NOMO-1 treated with DMSO at 0.1 percent for 48 hours (cell line): ENCODE data around the gene ARHGAP42.
"Not testable (repeated sequence)": the region's sequence is repeated elsewhere in the genome, so short reads cannot be mapped to it uniquely, and the experiment has no call there.

Experiments
- DNase-seq: peaks from one replicate; lab custom pipeline; 2025; ENCODE audit not compliant: unreplicated experiment; lab: John Stamatoyannopoulos, UW

The ARHGAP42 gene

DNA sequence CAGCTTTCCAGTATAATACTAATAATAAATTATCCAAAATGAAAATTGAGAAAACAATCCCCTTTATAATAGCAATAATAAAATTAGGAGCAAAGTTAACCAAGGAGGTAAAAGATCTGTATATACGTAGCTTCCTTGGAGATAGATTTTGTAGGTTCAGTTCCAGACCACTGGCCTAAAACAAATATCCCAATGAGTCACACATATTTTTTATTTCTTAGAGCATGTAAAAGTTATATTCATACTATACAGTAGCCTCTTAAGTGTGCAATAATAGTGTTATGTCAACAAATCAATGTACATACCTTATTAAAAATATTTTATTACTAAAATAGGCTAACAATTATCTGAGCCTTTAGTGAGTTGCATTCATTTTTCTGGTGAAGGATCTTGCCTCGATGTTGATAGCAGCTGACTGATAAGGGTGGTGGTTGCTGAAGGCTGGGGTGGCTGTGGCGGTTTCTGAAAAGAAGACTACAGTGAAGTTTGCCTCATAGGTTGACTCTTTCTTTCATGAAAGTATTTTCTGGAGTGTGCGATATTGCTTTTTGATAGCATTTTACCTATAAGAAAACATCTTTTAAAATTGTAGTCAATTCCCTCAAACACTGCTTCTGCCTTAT is 178.5 kb downstream of the ARHGAP42 start:
- no peak for DNase-seq

DNA sequence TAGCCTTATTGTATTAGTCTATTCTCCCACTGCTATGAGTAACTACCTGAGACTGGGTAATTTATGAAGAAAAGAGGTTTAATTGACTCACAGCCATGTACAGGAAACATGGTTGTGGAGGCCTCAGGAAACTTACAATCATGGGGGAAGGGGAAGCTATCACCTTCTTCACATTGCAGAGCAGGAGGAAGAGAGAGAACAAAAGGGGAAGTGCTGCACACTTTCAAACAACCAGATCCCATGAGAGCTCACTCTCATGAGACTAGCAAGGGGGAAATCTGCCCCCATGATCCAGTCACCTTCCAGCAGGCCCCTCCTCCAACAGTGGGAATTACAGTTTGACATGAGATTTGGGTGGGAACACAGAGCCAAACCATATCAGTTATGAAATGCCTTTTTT is 179.4 kb downstream of the ARHGAP42 start:
- peak; percentile 56 for DNase-seq

GRCh38 chr11:100867606-100868005 is 180.5 kb downstream of the ARHGAP42 start:
- DNase-seq: no peak

DNA sequence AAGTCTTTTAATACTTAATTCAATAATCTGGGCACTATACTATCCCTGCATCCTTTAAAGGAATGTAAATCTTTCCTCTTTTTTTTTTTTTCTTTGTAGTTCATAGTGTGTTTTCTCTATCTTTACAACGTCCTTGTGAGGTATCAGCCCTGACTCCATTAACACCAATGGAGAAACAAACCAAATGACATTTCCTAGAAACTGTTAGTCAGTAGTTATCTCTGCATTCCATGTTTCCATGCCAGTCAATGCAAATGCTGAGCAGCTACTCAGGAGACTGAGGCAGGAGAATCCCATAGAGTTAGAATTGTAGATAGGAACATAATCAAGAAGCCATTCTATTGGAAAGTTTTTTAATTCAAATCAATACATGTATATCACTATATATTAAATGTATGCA is 182.2 kb downstream of the ARHGAP42 start:
- DNase-seq: no peak

GRCh38 chr11:100870138-100870537 is 183.1 kb downstream of the ARHGAP42 start:
- DNase-seq: no peak

- no peak for DNase-seq
Measured at GRCh38 chr11:100872951-100873740, 186.1 kb downstream of the ARHGAP42 start.

DNA sequence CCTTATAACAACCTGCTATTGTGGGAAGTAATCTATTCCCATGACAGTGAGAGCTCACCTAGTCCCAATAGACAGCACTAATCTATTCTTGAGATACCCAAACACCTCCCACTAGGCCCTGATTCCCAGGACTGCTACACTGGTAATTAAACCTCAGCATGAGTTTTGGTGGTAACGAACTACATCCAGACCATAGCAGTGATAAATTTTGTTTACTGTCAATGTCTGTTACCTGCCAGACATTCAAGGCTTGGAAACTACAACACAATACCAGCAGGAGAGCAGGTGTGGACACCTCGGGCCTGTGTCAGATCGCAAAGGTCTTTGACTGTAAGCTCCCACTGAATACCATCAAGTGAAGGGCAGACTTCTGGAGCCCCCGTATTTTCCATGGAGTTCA is 187.1 kb downstream of the ARHGAP42 start:
- DNase-seq: no peak

GRCh38 chr11:100875521-100875869 is 188.4 kb downstream of the ARHGAP42 start:
- DNase-seq: no peak

DNA sequence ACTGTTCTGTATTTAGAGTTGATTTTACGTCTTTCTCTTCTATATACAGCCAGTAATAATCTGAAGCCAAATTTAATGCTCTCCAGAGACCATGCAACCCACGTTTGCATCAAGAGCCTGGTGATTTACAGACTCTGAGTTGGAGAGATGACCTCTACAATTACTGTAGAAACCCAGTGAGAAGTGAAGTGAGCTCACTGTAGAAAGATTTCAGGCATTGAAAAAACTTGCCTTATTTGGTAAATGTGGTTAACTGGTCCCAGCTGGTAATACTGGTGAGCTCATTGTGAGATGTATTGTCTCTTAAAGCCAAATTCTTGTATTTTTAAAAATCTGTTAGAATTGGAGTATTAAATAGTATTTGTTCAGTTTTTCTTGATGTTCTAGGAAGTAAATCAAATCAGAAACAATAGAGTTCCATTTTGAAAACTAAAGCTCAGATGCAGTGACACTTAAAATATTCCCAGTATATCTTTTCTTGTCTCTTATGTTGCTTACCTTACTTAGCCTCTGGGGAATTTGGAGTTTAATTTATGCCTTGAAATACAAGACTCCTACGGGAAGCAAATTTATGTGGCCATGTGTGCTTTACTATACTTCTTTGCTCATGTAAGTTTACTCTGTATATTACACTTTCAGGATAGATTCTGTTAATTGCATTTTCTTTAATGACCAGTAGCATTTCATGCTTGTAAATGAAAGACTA is 189.9 kb downstream of the ARHGAP42 start:
- no peak for DNase-seq

DNA sequence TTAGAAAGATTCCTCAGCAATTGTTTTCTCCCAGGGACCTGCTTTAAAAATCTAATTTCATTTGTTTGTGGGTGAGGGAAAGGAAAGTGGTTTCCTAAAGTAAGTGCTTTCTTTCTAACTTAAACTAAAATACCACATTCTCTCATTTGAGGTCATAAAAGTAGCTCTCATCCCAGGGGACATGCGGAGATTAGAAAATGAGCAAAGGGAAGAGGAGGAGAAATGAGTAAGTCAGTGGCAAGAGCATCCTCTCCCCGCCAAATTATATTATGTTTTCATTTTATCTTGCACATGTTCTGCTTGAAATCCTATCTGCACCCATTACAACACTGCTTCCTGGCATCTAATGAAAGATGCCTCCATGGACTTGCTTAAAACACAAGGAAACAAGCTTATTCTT is 191.4 kb downstream of the ARHGAP42 start:
- DNase-seq: no peak

- DNase-seq: no peak
Measured at GRCh38 chr11:100882957-100883356, 195.9 kb downstream of the ARHGAP42 start.

DNA sequence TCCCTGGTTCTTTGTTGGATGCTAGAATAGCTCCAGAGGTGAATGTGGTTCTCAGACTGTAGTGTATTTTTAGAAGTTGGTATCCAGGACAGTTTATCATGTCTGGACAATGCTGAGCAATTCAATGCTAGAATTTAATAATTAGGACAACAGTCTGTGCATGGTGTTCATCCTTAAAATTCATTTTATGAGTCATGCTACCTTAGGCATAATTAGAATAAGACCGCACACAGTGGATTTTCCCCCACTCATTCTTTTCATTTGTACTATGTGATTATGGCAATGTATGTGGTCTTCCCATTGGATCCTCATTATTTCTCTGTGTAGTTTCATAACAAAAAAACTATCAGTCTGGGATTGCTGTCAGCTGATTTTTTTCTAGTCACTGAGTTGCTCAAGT is 196.7 kb downstream of the ARHGAP42 start:
- no peak for DNase-seq

DNA sequence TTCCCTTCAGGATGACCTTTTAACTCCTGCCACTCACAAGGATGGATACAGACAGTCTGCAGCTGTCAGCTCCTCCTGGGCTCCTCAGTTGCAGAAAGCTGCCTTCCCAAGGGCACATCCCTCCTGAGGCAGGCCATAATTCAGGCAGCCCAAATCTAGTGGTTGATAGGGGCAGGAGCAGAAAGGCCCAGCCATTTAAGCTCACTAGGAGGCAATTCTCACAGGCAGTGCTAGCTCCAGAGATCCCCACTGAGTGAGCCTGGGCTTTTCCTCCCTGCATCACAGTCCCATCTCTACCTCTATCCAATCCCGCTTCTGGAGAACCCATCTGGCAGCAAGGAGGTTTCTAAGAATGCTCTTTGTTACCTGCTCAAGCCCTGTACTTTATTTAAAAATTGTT is 200.6 kb downstream of the ARHGAP42 start:
- DNase-seq: no peak

- no peak for DNase-seq
Measured at GRCh38 chr11:100888836-100889235, 201.7 kb downstream of the ARHGAP42 start.

GRCh38 chr11:100889758-100890157 is 202.7 kb downstream of the ARHGAP42 start:
- no peak for DNase-seq

DNA sequence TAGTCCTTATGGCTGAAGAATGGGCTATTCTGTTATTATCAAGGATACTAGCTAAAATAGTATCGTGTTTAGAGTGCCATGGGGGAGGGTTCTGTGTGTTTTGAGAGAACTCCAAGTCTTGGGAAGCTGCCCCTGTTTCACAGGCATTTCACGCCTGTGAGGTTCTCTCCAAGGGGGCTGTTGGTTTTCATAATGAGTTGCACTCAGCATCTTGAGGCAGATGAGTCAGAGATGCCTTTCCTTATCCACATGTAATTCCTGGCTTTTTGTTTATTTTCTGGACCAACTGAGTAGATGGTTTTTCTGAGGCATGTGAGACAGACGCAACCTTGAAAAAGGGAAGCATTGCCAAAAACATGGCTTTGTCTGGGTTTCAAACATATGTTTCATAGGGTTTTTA is 203.7 kb downstream of the ARHGAP42 start:
- no peak for DNase-seq

- DNase-seq: no peak
Measured at GRCh38 chr11:100892886-100893285, 205.8 kb downstream of the ARHGAP42 start.

GRCh38 chr11:100895449-100895848 is 208.4 kb downstream of the ARHGAP42 start:
- no peak for DNase-seq

- DNase-seq: not testable (repeated sequence)
Measured at GRCh38 chr11:100895976-100896375, 208.9 kb downstream of the ARHGAP42 start.

- not testable (repeated sequence) for DNase-seq
Measured at GRCh38 chr11:100901471-100901870, 214.4 kb downstream of the ARHGAP42 start.

GRCh38 chr11:100902454-100903141 is 215.5 kb downstream of the ARHGAP42 start:
- DNase-seq: no peak

- no peak for DNase-seq
Measured at GRCh38 chr11:100903284-100903683, 216.2 kb downstream of the ARHGAP42 start.
